ENCODE data around the gene MKNK2.

The MKNK2 gene

GRCh38 chr19:2064788-2065524 lies 13.9 kb upstream of the MKNK2 start:
- Histone ChIP-seq H3K23ac (ENCODE audit: low read length) (no peak overlapping the region), H3K79me1 (ENCODE audit: low read length) (no peaks in the 10 kb centered on the region), H3K56ac (ENCODE audit: low read length) (no peak overlapping the region), H3K79me2 (ENCODE audit: control insufficient read depth, insufficient read depth, low read length) (no peaks in the 10 kb centered on the region), H3K9ac (ENCODE audit: low read length) (no peak overlapping the region), H2BK5ac (ENCODE audit: low read length) (no peak overlapping the region), H4K5ac (ENCODE audit: low read length) (no peak overlapping the region), H4K8ac (ENCODE audit: low read depth, low read length) (no peak overlapping the region), H3K18ac (ENCODE audit: low read length) (no peak overlapping the region), H3K4ac (ENCODE audit: low read depth, low read length) (no peak overlapping the region), H2BK15ac (replicated peaks; ENCODE audit: low read depth) (no peak overlapping the region), H3K4me2 (ENCODE audit: low read length) (no peak overlapping the region), H2BK120ac (ENCODE audit: low read depth, low read length) (no peak overlapping the region), H3K4me1 (ENCODE audit: control insufficient read depth, low read depth, low read length) (peaks cover 2% of the 10 kb centered on the region), H3K27me3 (ENCODE audit: insufficient read depth, low read length, poor library complexity) (no peaks in the 10 kb centered on the region), H3K36me3 (ENCODE audit: control insufficient read depth, insufficient read depth, low read length) (no peaks in the 10 kb centered on the region), H3K27ac (ENCODE audit: low read depth, low read length) (no peak overlapping the region), H2AK5ac (ENCODE audit: low read length) (no peak overlapping the region), H3K4me3 (ENCODE audit: low read length) (no peak overlapping the region)
- no peak for DNase-seq
- WGBS (ENCODE audit: extremely low coverage, insufficient coverage, low lambda C conversion rate): no CpG with 5 or more reads among the region's 38 CpGs

- Histone ChIP-seq H3K9ac (ENCODE audit: low read length) (no peak overlapping the region), H2BK120ac (ENCODE audit: low read depth, low read length) (no peak overlapping the region), H3K4ac (ENCODE audit: low read depth, low read length) (no peak overlapping the region), H3K23ac (ENCODE audit: low read length) (no peak overlapping the region), H3K56ac (ENCODE audit: low read length) (no peak overlapping the region), H3K4me1 (ENCODE audit: control insufficient read depth, low read depth, low read length) (peaks cover 4% of the 10 kb centered on the region), H3K36me3 (ENCODE audit: control insufficient read depth, insufficient read depth, low read length) (no peaks in the 10 kb centered on the region), H3K79me2 (ENCODE audit: control insufficient read depth, insufficient read depth, low read length) (no peaks in the 10 kb centered on the region), H3K79me1 (ENCODE audit: low read length) (no peaks in the 10 kb centered on the region), H2BK15ac (replicated peaks; ENCODE audit: low read depth) (no peak overlapping the region), H2BK5ac (ENCODE audit: low read length) (no peak overlapping the region), H4K5ac (ENCODE audit: low read length) (no peak overlapping the region), H3K4me3 (ENCODE audit: low read length) (no peak overlapping the region), H3K27me3 (ENCODE audit: insufficient read depth, low read length, poor library complexity) (no peaks in the 10 kb centered on the region), H3K4me2 (ENCODE audit: low read length) (no peak overlapping the region), H3K18ac (ENCODE audit: low read length) (no peak overlapping the region), H2AK5ac (ENCODE audit: low read length) (no peak overlapping the region), H3K27ac (ENCODE audit: low read depth, low read length) (no peak overlapping the region), H4K8ac (ENCODE audit: low read depth, low read length) (no peak overlapping the region)
- DNase-seq: no peak
- no CpG with 5 or more reads among the region's 13 CpGs for WGBS (ENCODE audit: extremely low coverage, insufficient coverage, low lambda C conversion rate)
Observed at GRCh38 chr19:2064395-2064787, 13.3 kb upstream of the MKNK2 start.

- Histone ChIP-seq H2BK120ac (ENCODE audit: low read depth, low read length) (no peak overlapping the region), H3K4me3 (ENCODE audit: low read length) (no peak overlapping the region), H4K8ac (ENCODE audit: low read depth, low read length) (no peak overlapping the region), H3K56ac (ENCODE audit: low read length) (no peak overlapping the region), H3K36me3 (ENCODE audit: control insufficient read depth, insufficient read depth, low read length) (no peaks in the 10 kb centered on the region), H3K4ac (ENCODE audit: low read depth, low read length) (no peak overlapping the region), H2AK5ac (ENCODE audit: low read length) (no peak overlapping the region), H3K9ac (ENCODE audit: low read length) (no peak overlapping the region), H3K27ac (ENCODE audit: low read depth, low read length) (no peak overlapping the region), H2BK5ac (ENCODE audit: low read length) (no peak overlapping the region), H3K18ac (ENCODE audit: low read length) (no peak overlapping the region), H4K5ac (ENCODE audit: low read length) (no peak overlapping the region), H3K79me1 (ENCODE audit: low read length) (no peaks in the 10 kb centered on the region), H3K4me1 (ENCODE audit: control insufficient read depth, low read depth, low read length) (peaks cover 4% of the 10 kb centered on the region), H3K27me3 (ENCODE audit: insufficient read depth, low read length, poor library complexity) (no peaks in the 10 kb centered on the region), H2BK15ac (replicated peaks; ENCODE audit: low read depth) (no peak overlapping the region), H3K23ac (ENCODE audit: low read length) (no peak overlapping the region), H3K4me2 (ENCODE audit: low read length) (no peak overlapping the region), H3K79me2 (ENCODE audit: control insufficient read depth, insufficient read depth, low read length) (no peaks in the 10 kb centered on the region)
- no CpG with 5 or more reads among the region's 8 CpGs for WGBS (ENCODE audit: extremely low coverage, insufficient coverage, low lambda C conversion rate)
- no peak for DNase-seq
Observed at GRCh38 chr19:2063824-2064223, 12.8 kb upstream of the MKNK2 start.

DNA sequence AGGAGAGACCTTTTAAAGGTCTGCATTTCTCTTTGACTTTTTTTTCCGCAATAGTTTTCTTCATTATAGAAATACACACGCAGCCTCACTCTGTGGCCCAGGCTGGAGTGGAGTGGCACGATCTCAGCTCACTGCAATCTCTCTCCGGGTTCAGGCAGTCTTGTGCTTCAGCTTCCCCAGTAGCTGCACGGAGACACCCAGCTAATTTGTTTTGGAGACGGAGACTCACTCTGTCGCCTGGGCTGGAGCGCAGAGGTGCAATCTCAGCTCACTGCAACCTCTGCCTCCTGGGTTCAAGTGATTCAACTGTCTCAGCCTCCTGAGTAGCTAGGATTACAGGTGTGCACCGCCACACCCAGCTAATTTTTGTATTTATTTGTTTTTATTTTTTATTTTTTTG lies 11.7 kb upstream of the MKNK2 start:
- H4K5ac ChIP-seq (ENCODE audit: low read length): no peak overlapping the region
- no peak for DNase-seq
- no peak overlapping the region for H2BK5ac ChIP-seq (ENCODE audit: low read length)
- H3K18ac ChIP-seq (ENCODE audit: low read length): no peak overlapping the region
- H3K27ac ChIP-seq (ENCODE audit: low read depth, low read length): no peak overlapping the region
- H3K4ac ChIP-seq (ENCODE audit: low read depth, low read length): no peak overlapping the region
- no peak overlapping the region for H4K8ac ChIP-seq (ENCODE audit: low read depth, low read length)
- H3K56ac ChIP-seq (ENCODE audit: low read length): no peak overlapping the region
- WGBS (ENCODE audit: extremely low coverage, insufficient coverage, low lambda C conversion rate): no CpG with 5 or more reads among the region's 9 CpGs
- H3K27me3 ChIP-seq (ENCODE audit: insufficient read depth, low read length, poor library complexity): no peaks in the 10 kb centered on the region
- H2AK5ac ChIP-seq (ENCODE audit: low read length): no peak overlapping the region
- H3K79me1 ChIP-seq (ENCODE audit: low read length): no peaks in the 10 kb centered on the region
- H3K4me1 ChIP-seq (ENCODE audit: control insufficient read depth, low read depth, low read length): peaks cover 4% of the 10 kb centered on the region
- no peak overlapping the region for H3K4me3 ChIP-seq (ENCODE audit: low read length)
- no peak overlapping the region for H2BK15ac ChIP-seq (replicated peaks; ENCODE audit: low read depth)
- no peak overlapping the region for H3K9ac ChIP-seq (ENCODE audit: low read length)
- no peaks in the 10 kb centered on the region for H3K79me2 ChIP-seq (ENCODE audit: control insufficient read depth, insufficient read depth, low read length)
- no peak overlapping the region for H2BK120ac ChIP-seq (ENCODE audit: low read depth, low read length)
- no peak overlapping the region for H3K23ac ChIP-seq (ENCODE audit: low read length)
- no peak overlapping the region for H3K4me2 ChIP-seq (ENCODE audit: low read length)
- H3K36me3 ChIP-seq (ENCODE audit: control insufficient read depth, insufficient read depth, low read length): no peaks in the 10 kb centered on the region

- no peaks in the 10 kb centered on the region for H3K79me1 ChIP-seq (ENCODE audit: low read length)
- no peak overlapping the region for H2BK15ac ChIP-seq (replicated peaks; ENCODE audit: low read depth)
- no peak overlapping the region for H2BK120ac ChIP-seq (ENCODE audit: low read depth, low read length)
- no peak for DNase-seq
- H2AK5ac ChIP-seq (ENCODE audit: low read length): no peak overlapping the region
- WGBS (ENCODE audit: extremely low coverage, insufficient coverage, low lambda C conversion rate): no CpG with 5 or more reads among the region's 10 CpGs
- H4K5ac ChIP-seq (ENCODE audit: low read length): no peak overlapping the region
- peak overlapping the region; percentile 85 for H3K56ac ChIP-seq (ENCODE audit: low read length)
- no peak overlapping the region for H3K4ac ChIP-seq (ENCODE audit: low read depth, low read length)
- no peak overlapping the region for H3K23ac ChIP-seq (ENCODE audit: low read length)
- no peak overlapping the region for H3K4me3 ChIP-seq (ENCODE audit: low read length)
- no peaks in the 10 kb centered on the region for H3K79me2 ChIP-seq (ENCODE audit: control insufficient read depth, insufficient read depth, low read length)
- H3K36me3 ChIP-seq (ENCODE audit: control insufficient read depth, insufficient read depth, low read length): no peaks in the 10 kb centered on the region
- H2BK5ac ChIP-seq (ENCODE audit: low read length): no peak overlapping the region
- H4K8ac ChIP-seq (ENCODE audit: low read depth, low read length): no peak overlapping the region
- peak overlapping the region; percentile 72 for H3K9ac ChIP-seq (ENCODE audit: low read length)
- no peaks in the 10 kb centered on the region for H3K27me3 ChIP-seq (ENCODE audit: insufficient read depth, low read length, poor library complexity)
- peaks cover 4% of the 10 kb centered on the region for H3K4me1 ChIP-seq (ENCODE audit: control insufficient read depth, low read depth, low read length)
- H3K18ac ChIP-seq (ENCODE audit: low read length): no peak overlapping the region
- H3K4me2 ChIP-seq (ENCODE audit: low read length): no peak overlapping the region
- no peak overlapping the region for H3K27ac ChIP-seq (ENCODE audit: low read depth, low read length)
Observed at GRCh38 chr19:2062389-2062729, 11.3 kb upstream of the MKNK2 start.
